HUDEP-2 (cell line): ENCODE measurements around the gene YPEL1.
"Not testable (repeated sequence)": the region's sequence is repeated elsewhere in the genome, so short reads cannot be mapped to it uniquely, and the experiment has no call there.

ENCODE experiments used
- DNase-seq, 76 experiments: peaks; one replicate each; lab custom pipeline; 2025; ENCODE audit not compliant: unreplicated experiment in 76 of 76; lab: John Stamatoyannopoulos, UW

Gene YPEL1

DNA sequence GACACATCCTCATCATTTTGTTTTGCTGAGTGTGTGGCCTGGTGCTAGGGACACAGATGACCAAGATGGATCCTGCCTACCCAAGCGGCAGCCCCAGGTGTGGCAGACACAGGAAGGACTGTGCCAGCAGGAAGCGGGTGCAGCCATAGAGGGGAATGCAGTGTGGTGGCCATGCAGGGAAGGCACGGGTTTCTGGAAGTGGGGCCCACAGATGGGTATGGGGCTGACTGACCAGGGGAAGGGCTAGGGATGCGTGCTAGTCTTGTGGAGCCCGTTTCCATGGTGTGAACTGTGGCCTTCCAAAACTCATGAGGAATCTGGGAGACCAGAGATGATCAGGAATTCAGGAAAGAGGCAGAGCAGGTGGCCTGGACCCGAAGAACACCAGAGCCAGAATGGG lies 33.5 kb downstream of the YPEL1 start:
- no peak for DNase-seq

- no peak for DNase-seq
These were observed 34.1 kb downstream of the YPEL1 start for GRCh38 chr22:21701384-21701971.

DNA sequence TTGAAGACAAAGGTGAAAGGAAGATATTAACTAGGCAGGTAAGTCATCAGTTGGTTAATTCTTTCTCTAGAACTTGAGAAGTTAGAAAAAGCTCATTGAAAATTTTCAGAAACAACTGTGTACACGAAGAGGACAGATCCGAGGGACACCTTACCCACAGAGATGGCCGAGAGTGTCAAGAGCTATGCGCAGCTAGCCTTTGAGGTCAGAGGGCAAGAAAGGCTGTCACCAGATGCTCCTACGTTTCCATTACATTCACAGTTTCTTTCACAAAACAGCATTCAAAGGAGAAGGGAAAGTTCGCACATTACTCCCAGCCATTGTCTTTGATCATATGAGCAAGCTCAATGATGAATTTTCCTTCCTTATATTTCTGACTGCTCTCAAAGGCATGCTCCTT lies 34.8 kb downstream of the YPEL1 start:
- DNase-seq, result no peak

DNA sequence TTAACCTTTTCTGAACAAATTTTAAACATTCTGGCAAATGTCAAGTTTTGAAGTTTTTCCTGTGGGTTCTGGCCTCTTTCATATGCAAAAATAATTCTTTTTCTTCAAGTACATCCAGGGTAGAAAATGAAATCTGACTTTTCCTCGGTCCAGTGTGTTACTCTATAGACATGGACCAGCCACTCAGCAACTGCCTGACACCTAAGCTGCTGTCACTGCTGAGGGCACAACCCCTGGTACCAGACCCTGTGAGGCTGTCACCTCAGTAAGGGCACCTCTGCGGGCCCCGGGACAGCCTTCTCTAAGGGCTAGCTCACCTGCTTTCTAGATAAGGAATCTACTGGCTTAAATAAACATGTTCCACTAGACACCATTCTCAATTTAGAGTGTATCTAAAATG lies 36.0 kb downstream of the YPEL1 start:
- DNase-seq, result no peak

DNA sequence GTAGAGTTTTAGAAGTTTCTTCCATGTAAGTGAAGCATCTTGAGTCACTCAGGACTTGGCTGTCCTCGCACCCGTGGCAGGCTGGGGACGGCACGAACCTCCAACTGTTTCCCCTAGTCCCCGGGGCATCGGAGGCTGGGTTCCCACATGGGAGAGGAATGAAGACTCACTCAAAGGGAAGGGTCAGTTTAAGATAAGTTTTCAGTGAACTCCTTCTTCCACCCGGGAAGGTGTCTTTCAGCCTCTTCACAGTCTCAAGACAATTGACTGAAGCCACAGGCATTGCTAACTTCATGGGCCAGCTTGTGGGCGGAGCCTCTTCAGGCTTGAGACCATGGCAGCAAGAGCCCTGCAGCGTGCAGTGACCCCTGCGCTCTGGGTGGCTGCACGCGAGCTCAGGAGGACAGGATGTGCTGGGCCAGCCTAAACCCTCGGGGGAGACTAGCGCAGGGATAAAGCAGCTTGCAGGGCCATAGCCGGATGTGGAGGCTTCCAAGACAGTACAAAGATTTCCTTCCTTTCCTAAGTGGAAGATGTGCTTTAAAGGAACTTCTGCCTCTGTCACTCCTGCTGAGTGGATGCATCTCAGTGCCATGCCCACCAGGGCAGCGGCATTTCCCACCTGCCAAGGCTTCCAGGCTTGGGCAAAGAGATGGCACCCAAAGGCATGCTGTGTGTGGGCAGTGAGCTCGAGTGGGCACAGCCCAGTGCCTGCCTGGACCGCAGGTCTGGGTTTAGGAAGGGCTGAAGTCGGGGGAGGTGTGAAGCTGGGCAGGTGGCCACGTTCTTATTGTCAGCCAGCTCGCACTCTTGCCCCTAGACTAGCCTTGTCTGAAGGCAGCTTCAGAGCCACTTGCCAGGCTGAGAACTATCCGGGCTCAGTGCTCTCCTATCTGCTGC lies 36.9 kb downstream of the YPEL1 start:
- DNase-seq, result no peak

- DNase-seq, result no peak
These were observed 37.7 kb downstream of the YPEL1 start for GRCh38 chr22:21697880-21698279.

- DNase-seq, result no peak
These were observed 38.4 kb downstream of the YPEL1 start for GRCh38 chr22:21697021-21697771.

DNA sequence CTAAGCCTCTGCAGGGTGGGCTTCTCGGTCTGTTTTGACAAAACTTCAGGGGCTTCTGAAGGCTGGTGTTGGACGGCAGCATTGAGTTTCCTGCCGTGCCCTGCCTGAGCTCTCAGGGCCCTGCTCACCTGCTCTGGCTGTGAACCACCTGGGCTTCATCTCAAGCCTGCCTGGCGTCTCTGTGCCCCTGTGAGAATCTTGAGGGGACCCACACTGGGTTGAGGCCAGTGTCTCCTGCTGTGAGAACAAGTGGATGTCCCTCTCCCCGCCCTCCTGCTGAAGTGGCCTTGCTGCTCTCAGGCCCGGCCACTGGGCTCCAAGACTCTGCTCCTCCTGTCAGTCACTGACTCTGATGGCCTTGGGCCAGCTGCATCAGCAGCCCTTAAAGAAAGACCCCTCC lies 39.5 kb downstream of the YPEL1 start:
- DNase-seq, result no peak

DNA sequence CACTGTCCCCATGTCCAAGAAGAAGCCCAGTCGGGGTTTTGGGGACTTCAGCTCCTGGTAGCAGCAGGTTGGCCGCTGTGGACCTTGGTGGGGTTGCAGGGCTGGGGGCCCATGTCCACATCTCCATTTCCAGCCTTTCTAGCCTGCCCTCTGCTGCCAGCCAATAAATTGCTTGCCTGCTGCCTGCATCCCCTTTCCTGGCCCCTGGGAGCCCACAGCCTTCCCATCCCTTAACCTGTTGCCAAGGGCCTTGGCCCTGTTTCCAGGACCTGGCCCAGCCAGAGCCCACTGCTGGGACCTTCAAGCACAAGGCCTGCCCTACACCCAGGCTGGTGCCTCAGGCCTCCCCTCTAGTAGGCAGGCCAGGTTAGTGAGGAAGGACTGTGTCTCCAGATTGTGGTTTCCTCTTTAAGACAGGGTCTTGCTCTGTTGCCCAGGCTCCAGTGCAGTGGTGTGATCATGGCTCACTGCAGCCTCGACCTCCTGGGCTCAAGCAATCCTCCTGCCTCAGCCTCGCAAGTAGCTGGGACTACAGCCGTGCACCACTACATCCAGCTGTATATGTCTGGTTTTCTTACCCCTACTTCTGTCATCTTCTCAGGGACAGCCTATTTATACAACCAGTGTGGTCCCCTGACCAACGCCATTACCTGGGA lies 40.0 kb downstream of the YPEL1 start:
- DNase-seq, result no peak

DNA sequence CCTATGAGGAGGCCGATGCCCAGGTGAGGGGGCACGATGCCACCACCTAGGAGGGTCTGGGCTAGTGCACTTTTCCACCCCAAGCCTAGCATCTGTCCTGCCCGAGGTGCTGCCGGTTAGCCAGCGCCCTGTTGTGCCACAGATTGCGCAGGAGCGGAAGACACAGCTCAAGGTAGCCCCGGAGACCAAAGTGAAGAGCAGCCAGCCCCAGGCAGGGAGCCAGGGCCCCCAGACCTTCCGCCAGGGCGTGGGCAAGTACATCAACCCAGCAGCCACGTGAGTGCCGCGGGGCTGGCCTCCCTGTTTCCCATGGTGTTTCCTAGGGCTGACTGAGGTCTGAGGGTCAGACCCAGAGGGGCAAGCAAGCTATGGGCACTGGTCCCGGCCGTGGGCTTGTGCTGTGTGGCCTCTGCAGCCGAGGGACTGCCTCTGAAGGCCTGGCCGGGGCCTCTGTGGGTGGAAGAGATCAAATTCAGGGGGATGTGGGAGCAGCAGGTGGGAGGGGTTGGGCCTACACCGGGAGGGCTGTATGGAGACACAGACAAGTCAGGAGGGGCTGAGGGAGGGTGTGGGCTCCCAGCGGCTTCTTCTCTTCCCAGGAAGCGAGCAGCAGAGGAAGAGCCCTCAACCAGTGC lies 40.7 kb downstream of the YPEL1 start:
- DNase-seq, result no peak

GRCh38 chr22:21694394-21694793 lies 41.2 kb downstream of the YPEL1 start:
- no peak for DNase-seq

- DNase-seq, result no peak
These were observed 41.6 kb downstream of the YPEL1 start for GRCh38 chr22:21693999-21694341.

- no peak for DNase-seq
These were observed 42.1 kb downstream of the YPEL1 start for GRCh38 chr22:21693333-21693998.

DNA sequence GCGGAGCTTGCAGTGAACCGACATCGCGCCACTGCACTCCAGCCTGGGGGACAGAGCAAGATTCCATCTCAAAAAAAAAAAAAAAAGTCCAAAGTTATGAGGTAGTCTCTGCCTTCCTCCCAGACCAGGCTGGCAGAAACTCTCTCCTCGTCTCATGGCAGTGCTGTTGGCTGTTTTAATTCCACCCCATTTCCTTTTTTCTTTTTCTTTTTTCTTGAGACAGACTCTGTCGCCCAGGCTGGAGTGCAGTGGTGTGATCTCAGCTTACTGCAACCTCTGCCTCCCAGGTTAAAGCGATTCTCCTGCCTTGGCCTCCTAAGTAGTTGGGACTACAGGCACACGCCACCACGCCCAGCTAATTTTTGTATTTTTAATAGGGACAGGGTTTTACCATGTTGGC lies 42.7 kb downstream of the YPEL1 start:
- not testable (repeated sequence) for DNase-seq

GRCh38 chr22:21691816-21692215 lies 43.8 kb downstream of the YPEL1 start:
- DNase-seq, result no peak

DNA sequence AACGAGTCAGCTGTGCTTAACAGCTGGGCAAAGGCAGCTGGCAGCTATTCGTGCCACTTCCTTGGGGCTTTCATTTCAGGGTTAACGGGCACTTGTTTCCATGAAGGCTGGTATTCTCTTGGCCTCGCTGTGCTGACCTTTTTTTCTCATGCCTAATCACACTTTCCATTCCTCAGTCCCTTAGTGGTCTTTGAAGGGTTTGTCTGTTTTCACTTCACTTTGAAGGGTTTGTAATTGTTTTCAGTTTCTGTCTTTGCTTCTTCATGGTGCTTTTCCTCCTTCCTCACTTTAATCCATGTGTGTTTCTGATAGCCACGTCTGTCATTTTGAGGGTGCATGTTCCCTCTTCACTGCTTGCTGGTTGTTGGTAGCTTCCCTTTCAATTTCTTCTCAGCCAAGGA lies 45.2 kb downstream of the YPEL1 start:
- DNase-seq, result no peak

DNA sequence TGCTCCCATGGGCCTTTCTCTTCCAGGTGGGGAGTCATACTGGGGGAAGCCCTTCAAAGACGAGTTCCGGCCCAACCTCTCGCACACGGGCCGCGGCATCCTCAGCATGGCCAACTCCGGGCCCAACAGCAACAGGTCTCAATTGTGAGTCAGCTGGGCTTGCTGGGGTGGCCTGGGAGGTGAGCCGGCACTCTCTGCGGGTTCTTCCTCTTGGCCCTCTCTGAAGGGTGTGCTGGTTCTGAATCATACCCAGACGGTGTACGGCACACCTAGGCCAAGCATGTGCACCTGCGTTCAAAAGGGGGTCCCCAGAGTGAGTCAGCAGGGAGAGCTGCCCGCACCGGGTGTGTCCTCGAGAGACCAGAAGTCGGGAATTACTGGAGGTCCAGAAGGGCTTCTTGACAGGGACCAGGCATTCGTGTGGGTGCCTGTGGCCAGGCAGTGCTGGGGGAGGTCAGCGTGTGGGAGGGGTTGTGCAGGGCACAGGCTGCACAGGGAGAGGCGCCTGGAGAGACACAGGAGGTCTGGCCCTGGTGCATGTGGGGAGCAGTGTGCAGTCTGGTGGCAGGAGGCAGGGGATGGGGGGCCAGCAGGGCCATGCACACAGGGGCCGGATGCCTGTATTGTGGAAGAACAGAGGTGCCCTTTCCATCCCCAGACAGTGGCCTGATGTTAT lies 46.8 kb downstream of the YPEL1 start:
- no peak for DNase-seq

GRCh38 chr22:21688341-21688705 lies 47.3 kb downstream of the YPEL1 start:
- no peak for DNase-seq

DNA sequence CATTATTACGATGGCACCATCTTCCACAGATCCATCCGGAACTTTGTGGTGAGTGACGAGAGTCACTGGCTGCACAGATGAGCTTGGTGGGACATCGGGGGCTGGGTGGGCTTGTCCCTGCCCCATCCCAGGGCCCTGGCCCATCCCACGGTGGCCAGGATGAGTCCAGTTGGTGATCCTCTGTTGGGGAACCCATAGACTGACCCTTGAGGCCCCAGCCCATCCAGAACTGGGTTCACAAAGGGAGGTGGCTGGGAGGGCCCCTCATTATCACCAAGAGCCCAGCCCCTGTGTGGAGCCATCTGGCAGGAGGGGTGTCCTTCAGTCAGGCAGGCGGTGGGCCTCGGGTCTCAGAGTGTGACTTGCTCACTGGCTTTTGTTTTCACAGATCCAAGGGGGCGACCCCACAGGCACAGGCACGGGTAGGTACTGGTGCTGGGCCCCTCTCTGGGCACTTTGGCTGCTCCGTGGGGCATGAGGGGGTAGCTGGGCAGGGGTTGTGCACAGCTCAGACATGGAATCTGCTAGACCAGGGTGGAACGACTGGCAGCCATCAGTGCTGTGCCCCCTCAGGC lies 47.8 kb downstream of the YPEL1 start:
- no peak for DNase-seq
